ENCODE data around the gene HFE. TPM values are rescaled to one million over a fixed set of nuclear protein-coding genes. Genes with fewer than 3 reads are reported as not detected.

Gene HFE
- total RNA-seq, 1 donor from 2014 or later = 3.4 TPM

GRCh38 chr6:26136321-26136720 lies 49.1 kb downstream of the HFE start:
- no peak overlapping the region for H3K4me3 ChIP-seq
- peaks cover 23% of the 10 kb centered on the region for H3K4me1 ChIP-seq
- DNase-seq = no peak
- no peaks in the 10 kb centered on the region for H3K27me3 ChIP-seq (ENCODE audit: low read depth)
- intact Hi-C loops (cut with micrococcal nuclease) = no loop called here
- no peaks in the 10 kb centered on the region for H3K9me3 ChIP-seq (replicated peaks)
- peaks cover 72% of the 10 kb centered on the region for H3K36me3 ChIP-seq
- no peak overlapping the region for H3K27ac ChIP-seq (replicated peaks)
- no peak for TF ChIP-seq CTCF (IDR thresholded peaks at IDR 0.05; ENCODE audit: borderline replicate concordance)

DNA sequence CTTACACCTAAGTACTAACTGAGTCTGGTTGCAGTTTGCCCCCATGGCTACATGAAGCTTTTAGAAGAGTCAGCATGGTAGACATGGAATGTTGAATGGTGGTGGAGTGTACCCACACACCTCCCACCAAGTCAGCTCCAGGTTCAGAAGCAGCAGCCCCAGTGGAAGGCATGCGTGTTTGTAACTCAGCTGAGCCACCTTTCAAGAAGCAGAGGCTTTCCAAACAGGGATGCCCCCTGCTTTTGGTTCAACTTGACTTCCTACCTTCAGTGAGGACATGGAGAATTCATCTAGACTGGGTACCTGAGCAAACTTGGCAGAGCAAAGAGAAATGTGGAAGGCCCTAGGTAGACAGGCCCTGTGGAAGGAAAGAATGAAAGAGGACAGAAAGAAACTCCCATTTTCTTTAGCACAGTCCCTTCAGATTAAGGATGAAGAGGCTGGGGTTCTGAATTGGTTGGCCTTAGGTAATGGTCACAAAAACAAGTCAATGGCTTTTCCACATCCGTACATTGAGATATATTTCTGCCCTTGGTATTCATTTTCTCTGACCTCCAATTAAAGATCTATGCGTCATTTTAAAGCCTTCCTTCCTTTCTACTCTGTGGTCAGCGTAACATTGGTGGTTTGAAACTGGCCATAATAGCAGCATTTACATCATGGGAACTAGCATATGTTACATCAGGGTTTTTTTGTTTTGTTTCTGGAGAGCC lies 53.2 kb downstream of the HFE start:
- intact Hi-C loops (cut with micrococcal nuclease) = no loop called here
- TF ChIP-seq CTCF (IDR thresholded peaks at IDR 0.05; ENCODE audit: borderline replicate concordance) = no peak
- DNase-seq = no peak
- H3K27ac ChIP-seq (replicated peaks) = no peak overlapping the region
- H3K4me1 ChIP-seq = peaks cover 16% of the 10 kb centered on the region
- H3K4me3 ChIP-seq = no peak overlapping the region
- H3K9me3 ChIP-seq (replicated peaks) = no peaks in the 10 kb centered on the region
- peaks cover 40% of the 10 kb centered on the region for H3K36me3 ChIP-seq
- no peaks in the 10 kb centered on the region for H3K27me3 ChIP-seq (ENCODE audit: low read depth)

- TF ChIP-seq CTCF (IDR thresholded peaks at IDR 0.05; ENCODE audit: borderline replicate concordance) = no peak
- Histone ChIP-seq H3K9me3 (replicated peaks) (no peaks in the 10 kb centered on the region), H3K27ac (replicated peaks) (no peak overlapping the region)
Measured at GRCh38 chr6:26140967-26141294, 53.7 kb downstream of the HFE start.

GRCh38 chr6:26141378-26141904 lies 54.2 kb downstream of the HFE start:
- Histone ChIP-seq H3K4me1 (peaks cover 16% of the 10 kb centered on the region), H3K27ac (replicated peaks) (no peak overlapping the region), H3K36me3 (peaks cover 32% of the 10 kb centered on the region), H3K4me3 (no peak overlapping the region), H3K27me3 (ENCODE audit: low read depth) (no peaks in the 10 kb centered on the region), H3K9me3 (replicated peaks) (no peaks in the 10 kb centered on the region)
- no peak for DNase-seq
- intact Hi-C loops (cut with micrococcal nuclease) = no loop called here
- no peak for TF ChIP-seq CTCF (IDR thresholded peaks at IDR 0.05; ENCODE audit: borderline replicate concordance)

More at GRCh38 chr6:26140967-26141294, 53.7 kb downstream of the HFE start:
- Histone ChIP-seq H3K4me3 (no peak overlapping the region), H3K4me1 (peaks cover 16% of the 10 kb centered on the region), H3K36me3 (peaks cover 35% of the 10 kb centered on the region), H3K27me3 (ENCODE audit: low read depth) (no peaks in the 10 kb centered on the region)
- no peak for DNase-seq
- intact Hi-C loops (cut with micrococcal nuclease) = no loop called here

- Histone ChIP-seq H3K4me3 (no peak overlapping the region), H3K27me3 (ENCODE audit: low read depth) (no peaks in the 10 kb centered on the region), H3K27ac (replicated peaks) (no peak overlapping the region), H3K4me1 (peaks cover 15% of the 10 kb centered on the region), H3K36me3 (peaks cover 31% of the 10 kb centered on the region), H3K9me3 (replicated peaks) (no peaks in the 10 kb centered on the region)
- no peak for TF ChIP-seq CTCF (IDR thresholded peaks at IDR 0.05; ENCODE audit: borderline replicate concordance)
- intact Hi-C loops (cut with micrococcal nuclease) = no loop called here
- no peak for DNase-seq
Measured at GRCh38 chr6:26142026-26142425, 54.8 kb downstream of the HFE start.

Other genes with a start within 250 kb of the HFE start
- gene SLC17A3, start 213.2 kb upstream of the HFE start, total RNA-seq = not detected
- gene SLC17A2, start 156.7 kb upstream of the HFE start, total RNA-seq = not detected
- gene TRIM38, start 124.6 kb upstream of the HFE start, total RNA-seq = 2.2 TPM